NB4 (cell line): ENCODE measurements around the gene OTULINL.
A peak's percentile ranks its signal among the peaks of the same experiment; 100 is the strongest.

Experiments used
- DNase-seq: peaks from one replicate; pipeline ENCODE4 v3.0.0; 2010; ENCODE audit warnings: low read depth
- H3K4me3 ChIP-seq: one replicate; pipeline ENCODE4 v1.5.1; 2011; ENCODE audit warnings: mild to moderate bottlenecking, low read depth, low read length, moderate library complexity
- MAX ChIP-seq: IDR thresholded peaks from 2 replicates; pipeline ENCODE4 v1.6.1; 2011; ENCODE audit warnings: low read depth, low read length
- MYC ChIP-seq: IDR thresholded peaks from 2 replicates; pipeline ENCODE4 v1.6.1; 2011; ENCODE audit warnings: low read depth, low read length
- POLR2A ChIP-seq: IDR thresholded peaks from 2 replicates; pipeline ENCODE4 v1.6.1; 2011; ENCODE audit warnings: mild to moderate bottlenecking; ENCODE audit not compliant: insufficient read length; ENCODE audit errors: extremely low read depth
- TF ChIP-seq, protein P1 (sequence below): IDR thresholded peaks from one replicate; pipeline ENCODE4 v1.5.1; 2012; ENCODE audit warnings: low read depth, low read length

Gene OTULINL

DNA sequence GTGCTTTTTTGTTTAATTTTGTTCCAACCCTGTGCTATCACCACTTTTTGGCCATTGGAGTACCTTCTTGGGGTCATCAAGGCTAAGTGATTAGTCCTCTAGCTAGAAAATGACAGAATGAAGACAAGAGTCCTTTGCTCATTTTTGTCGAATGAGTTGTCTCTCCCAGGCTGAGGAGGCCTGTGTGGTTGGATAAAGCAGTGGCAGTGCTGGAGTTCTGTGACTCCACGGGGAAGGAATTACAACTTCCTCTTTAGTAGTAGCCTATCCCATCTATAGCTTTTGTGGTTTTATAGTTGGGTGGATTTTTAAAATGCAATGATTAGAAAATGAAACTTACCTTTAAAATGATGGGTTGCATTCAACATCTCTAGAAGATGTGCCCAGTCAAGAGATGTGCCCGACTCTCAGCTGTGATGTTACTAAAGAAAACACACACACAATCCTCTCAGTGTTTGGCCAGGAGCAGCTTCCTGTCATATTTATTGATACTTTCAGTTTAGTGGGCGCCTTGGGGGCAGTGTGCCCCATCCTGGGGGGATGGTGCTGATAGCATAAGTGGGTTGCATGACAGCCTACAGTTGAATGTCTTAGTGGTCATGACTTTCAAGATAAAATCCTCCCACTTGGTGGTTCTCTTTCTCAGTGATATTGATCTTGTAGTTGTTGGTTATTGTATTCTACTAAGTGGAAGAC is 11.9 kb downstream of the OTULINL start:
- TF ChIP-seq MYC, result no peak
- H3K4me3 ChIP-seq, result no peak overlapping the region
- DNase-seq, result peak; percentile 45

DNA sequence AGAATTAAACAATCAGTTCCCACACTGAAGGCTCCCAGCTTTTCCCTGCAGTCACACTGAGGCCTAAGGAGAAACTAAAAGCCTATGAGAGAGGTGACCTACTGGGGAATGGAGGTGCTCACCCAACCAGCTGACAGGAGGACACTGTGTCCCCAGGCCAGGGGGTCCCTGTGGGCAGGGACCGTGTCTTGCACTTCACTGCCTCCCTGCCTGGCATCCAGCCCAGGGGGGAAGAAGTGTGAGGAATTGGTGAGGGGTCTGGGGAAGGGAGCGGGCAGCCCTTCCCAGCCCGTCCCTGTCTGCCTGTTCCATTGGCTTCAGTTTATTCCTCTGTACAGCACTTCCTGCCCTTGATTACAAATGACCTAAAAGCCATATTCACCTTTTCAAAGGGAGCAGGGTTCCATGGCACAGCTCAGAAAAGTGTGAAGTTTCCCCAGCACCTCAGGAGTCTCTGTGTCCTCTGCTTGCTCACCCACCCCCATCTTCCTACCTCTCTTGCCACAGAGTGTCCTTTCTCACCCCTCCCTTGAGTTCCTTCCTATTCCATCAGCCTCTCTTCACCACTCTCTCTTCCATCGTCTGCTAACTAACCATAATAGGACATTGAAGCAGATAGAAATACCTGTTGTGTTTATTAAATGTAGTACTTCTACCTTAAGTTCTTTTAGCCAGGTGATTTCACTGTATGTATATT is 12.9 kb downstream of the OTULINL start:
- TF ChIP-seq MAX (no peak), MYC (no peak), POLR2A (no peak)
- TF ChIP-seq, protein P1, sequence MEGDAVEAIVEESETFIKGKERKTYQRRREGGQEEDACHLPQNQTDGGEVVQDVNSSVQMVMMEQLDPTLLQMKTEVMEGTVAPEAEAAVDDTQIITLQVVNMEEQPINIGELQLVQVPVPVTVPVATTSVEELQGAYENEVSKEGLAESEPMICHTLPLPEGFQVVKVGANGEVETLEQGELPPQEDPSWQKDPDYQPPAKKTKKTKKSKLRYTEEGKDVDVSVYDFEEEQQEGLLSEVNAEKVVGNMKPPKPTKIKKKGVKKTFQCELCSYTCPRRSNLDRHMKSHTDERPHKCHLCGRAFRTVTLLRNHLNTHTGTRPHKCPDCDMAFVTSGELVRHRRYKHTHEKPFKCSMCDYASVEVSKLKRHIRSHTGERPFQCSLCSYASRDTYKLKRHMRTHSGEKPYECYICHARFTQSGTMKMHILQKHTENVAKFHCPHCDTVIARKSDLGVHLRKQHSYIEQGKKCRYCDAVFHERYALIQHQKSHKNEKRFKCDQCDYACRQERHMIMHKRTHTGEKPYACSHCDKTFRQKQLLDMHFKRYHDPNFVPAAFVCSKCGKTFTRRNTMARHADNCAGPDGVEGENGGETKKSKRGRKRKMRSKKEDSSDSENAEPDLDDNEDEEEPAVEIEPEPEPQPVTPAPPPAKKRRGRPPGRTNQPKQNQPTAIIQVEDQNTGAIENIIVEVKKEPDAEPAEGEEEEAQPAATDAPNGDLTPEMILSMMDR, result no peak
- H3K4me3 ChIP-seq, result no peak overlapping the region
- DNase-seq, result no peak

- no peak for TF ChIP-seq MYC
- TF ChIP-seq, protein P1, result no peak
- TF ChIP-seq POLR2A, result no peak
- no peak for TF ChIP-seq MAX
- DNase-seq, result peak; percentile 56
- no peak overlapping the region for H3K4me3 ChIP-seq
Observed at GRCh38 chr5:14595189-14595588, 13.6 kb downstream of the OTULINL start.

- no peak overlapping the region for H3K4me3 ChIP-seq
- DNase-seq, result no peak
- TF ChIP-seq, protein P1, result no peak
- TF ChIP-seq POLR2A (no peak), MAX (no peak), MYC (no peak)
Observed at GRCh38 chr5:14595891-14596290, 14.3 kb downstream of the OTULINL start.

DNA sequence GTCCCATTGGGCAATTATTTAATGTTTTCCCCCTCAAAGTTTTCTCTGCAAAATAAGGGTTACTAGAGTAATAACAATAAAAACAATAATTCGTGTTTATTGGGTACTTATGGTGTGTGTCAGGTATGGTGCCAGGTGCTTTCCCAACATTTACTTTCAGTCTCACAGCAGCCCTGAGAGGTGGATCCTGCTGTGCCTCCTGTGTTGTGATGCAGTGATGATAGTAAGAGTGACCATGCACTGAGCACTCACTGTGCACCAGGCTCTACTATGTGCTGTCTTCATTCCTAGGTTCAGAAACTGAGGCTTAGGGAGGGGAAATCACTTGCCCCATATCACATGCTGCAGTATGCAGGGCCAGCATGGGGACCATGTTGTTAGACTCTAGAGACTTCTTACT is 15.5 kb downstream of the OTULINL start:
- TF ChIP-seq MYC (no peak), POLR2A (no peak), MAX (no peak)
- TF ChIP-seq, protein P1, result no peak
- DNase-seq, result no peak
- H3K4me3 ChIP-seq, result no peak overlapping the region

DNA sequence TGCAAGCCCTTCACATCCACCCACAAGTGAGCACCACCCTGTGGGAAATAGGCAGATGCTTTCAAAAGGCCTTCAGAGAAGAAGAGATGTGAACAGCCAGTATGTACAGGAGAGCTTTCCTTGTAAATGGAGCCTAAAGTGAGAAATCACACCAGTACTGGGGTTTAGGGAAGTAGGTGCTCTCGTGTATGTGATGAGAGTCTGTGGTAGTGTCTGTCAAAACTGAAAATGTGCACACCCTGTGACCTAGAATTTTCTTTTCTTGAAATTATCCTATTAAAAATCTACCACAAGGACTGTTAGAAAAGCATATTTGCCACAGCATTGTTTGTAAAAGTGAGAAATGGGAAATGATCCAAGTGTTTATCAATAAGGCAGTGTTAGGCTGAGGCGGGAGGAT is 16.6 kb downstream of the OTULINL start:
- no peak for TF ChIP-seq MAX
- TF ChIP-seq, protein P1, result no peak
- H3K4me3 ChIP-seq, result no peak overlapping the region
- no peak for DNase-seq
